Ovary (tissue), 9 donors: ENCODE results near the gene FLACC1. TPM values are rescaled to one million over a fixed set of nuclear protein-coding genes. Genes with fewer than 3 reads are reported as not detected.

Source experiments
- DNase-seq, 5 donors: peaks; one replicate each; pipeline ENCODE4 v3.0.0-alpha.2; 2019 to 2020
- H3K27ac ChIP-seq, 2 donors: fragments of 200-600 bp; one replicate each; pipeline versions ENCODE4 v1.5.1 to v1.8.0; 2019 to 2022
- H3K27me3 ChIP-seq: fragments of 200-600 bp; one replicate; pipeline ENCODE4 v1.8.0; 2022
- H3K36me3 ChIP-seq: fragments of 200-600 bp; sonication (generic); one replicate; pipeline ENCODE4 v1.5.1; 2019
- H3K4me1 ChIP-seq: one replicate; pipeline ENCODE4 v1.8.1; 2013; ENCODE audit warnings: mild to moderate bottlenecking, moderate library complexity; ENCODE audit not compliant: insufficient read depth
- H3K4me3 ChIP-seq: fragments of 200-600 bp; sonication (generic); one replicate; pipeline ENCODE4 v1.5.1; 2017
- H3K9me3 ChIP-seq, 2 donors: fragments of 200-600 bp in 1 of 2; sonication (generic) in 1 of 2; one replicate each; pipeline versions ENCODE4 v1.5.1 to v1.8.1; 2013 to 2019; ENCODE audit warnings: mild to moderate bottlenecking in 1 of 2, moderate library complexity in 1 of 2
- EP300 ChIP-seq: sonication (generic); formaldehyde crosslinking; IDR thresholded peaks from one replicate; pipeline ENCODE4 v1.6.1; 2017; ENCODE audit warnings: antibody characterized with exemption
- POLR2A ChIP-seq: fragments of 450-650 bp; IDR thresholded peaks from one replicate; pipeline ENCODE4 v1.6.1; 2017; ENCODE audit warnings: antibody characterized with exemption, mild to moderate bottlenecking, moderate library complexity
- whole genome bisulfite sequencing, 3 donors: extraction: QIAGEN DNeasy Blood & Tissue Kit in 1 of 3; methylation state at CpG; one replicate each; pipeline versions ENCODE4 v1.1.5 to v1.1.7; 2013 to 2017; 5-methylcytosine and 5-hydroxymethylcytosine counted together
- intact Hi-C, 4 donors: fragments of 100-400 bp; cut with DNase I; formaldehyde crosslinking; loops; one replicate each; pipeline versions ENCODE4 v1.11.0 to v1.15.1; 2022 to 2023
- polyA plus RNA-seq, 2 donors: library from polyadenylated mRNA; stranded (reverse); fragments of 200-250 nt in 1 of 2; fragments of 350-450 nt in 1 of 2; fragmentation: Illumina TruSeq in 1 of 2; extraction: RNeasy Lipid Tissue Mini Kit (QIAGEN cat#74804) in 1 of 2; gene quantifications; one replicate each; pipeline ENCODE4 v1.2.3, GENCODE V29; 2013 to 2014
- total RNA-seq, 7 donors: library from RNA; depleted of rRNA in 2 of 7; stranded (reverse); fragments of >200 nt in 2 of 7; fragmentation: NEBNext Ultra II Directional in 3 of 7; extraction: Animal tissue kit (Norgen Biotek cat#: 25700) in 3 of 7; gene quantifications; one replicate each; pipeline versions ENCODE4 v1.1.0 to v1.2.4, GENCODE V29; 2016 to 2023
- TF ChIP-seq, protein P1 (sequence below), 3 donors: fragments of 450-650 bp in 2 of 3; fragments of 200-600 bp in 1 of 3; IDR thresholded peaks; one replicate each; pipeline versions ENCODE4 v1.5.1 to v1.8.0; 2016 to 2022; ENCODE audit warnings: antibody characterized with exemption in 3 of 3, mild to moderate bottlenecking in 1 of 3
- donor health status: DM: no; HTN: no; CAD: no; lungs with moderate emphysema.
- donor health status: DM: no; HTN: no; CAD: no.
- donor health status: Bipolar disorder and iron deficiency.
- donor health status: DM: yes; HTN: yes; CAD: no.
- donor health status: DM: no; HTN: no; CAD: no.
- donor health status: DM: yes; HTN: yes; CAD: no.

FLACC1 gene
- total and polyA plus RNA-seq, 9 donors, result 0.30 to 4.4 (median 0.83) TPM; not detected in 1

- H3K36me3 ChIP-seq, result no peaks in the 10 kb centered on the region
- no peak for DNase-seq
- 86 to 94% (median 90%) methylated on average over 4 of the region's 4 CpGs for WGBS, 3 donors
- no peaks in the 10 kb centered on the region for H3K4me1 ChIP-seq
- TF ChIP-seq POLR2A (no peak), EP300 (no peak)
- TF ChIP-seq, protein P1, sequence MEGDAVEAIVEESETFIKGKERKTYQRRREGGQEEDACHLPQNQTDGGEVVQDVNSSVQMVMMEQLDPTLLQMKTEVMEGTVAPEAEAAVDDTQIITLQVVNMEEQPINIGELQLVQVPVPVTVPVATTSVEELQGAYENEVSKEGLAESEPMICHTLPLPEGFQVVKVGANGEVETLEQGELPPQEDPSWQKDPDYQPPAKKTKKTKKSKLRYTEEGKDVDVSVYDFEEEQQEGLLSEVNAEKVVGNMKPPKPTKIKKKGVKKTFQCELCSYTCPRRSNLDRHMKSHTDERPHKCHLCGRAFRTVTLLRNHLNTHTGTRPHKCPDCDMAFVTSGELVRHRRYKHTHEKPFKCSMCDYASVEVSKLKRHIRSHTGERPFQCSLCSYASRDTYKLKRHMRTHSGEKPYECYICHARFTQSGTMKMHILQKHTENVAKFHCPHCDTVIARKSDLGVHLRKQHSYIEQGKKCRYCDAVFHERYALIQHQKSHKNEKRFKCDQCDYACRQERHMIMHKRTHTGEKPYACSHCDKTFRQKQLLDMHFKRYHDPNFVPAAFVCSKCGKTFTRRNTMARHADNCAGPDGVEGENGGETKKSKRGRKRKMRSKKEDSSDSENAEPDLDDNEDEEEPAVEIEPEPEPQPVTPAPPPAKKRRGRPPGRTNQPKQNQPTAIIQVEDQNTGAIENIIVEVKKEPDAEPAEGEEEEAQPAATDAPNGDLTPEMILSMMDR (IDR thresholded peaks at IDR 0.05), result no peak
- no peak overlapping the region for H3K27ac ChIP-seq
- H3K27me3 ChIP-seq, result no peaks in the 10 kb centered on the region
- intact Hi-C loops, result no loop called here
- H3K9me3 ChIP-seq, result no peaks in the 10 kb centered on the region
- no peak overlapping the region for H3K4me3 ChIP-seq
These were observed 36.9 kb downstream of the FLACC1 start for GRCh38 chr2:201320257-201320656.

DNA sequence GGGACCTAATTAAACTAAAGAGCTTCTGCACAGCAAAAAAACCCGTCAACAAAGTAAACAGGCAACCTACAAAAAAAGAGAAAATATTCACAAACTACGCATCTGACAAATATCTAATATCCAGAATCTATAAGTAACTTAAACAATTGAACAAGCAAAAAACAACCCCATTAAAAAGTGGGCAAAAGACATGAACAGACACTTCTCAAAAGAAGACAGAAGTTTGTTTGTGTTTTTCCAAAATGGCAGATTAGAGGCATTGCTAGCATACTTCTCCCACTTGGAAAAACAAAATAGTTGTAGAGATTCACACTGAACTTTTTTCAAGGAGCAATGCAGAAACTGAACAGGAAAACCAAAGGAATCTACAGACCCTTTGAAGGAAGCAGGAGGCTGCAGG is 37.6 kb downstream of the FLACC1 start:
- no peak for DNase-seq
- Histone ChIP-seq H3K27ac (no peak overlapping the region), H3K4me3 (no peak overlapping the region), H3K9me3 (no peaks in the 10 kb centered on the region), H3K4me1 (no peaks in the 10 kb centered on the region), H3K36me3 (no peaks in the 10 kb centered on the region), H3K27me3 (no peaks in the 10 kb centered on the region)
- TF ChIP-seq, protein P1 (IDR thresholded peaks at IDR 0.05), result no peak
- no peak for TF ChIP-seq EP300
- no peak for TF ChIP-seq POLR2A
- WGBS, 3 donors, result 34 to 59% (median 40%) methylated on average over 2 of the region's 2 CpGs
- intact Hi-C loops, result no loop called here

DNA sequence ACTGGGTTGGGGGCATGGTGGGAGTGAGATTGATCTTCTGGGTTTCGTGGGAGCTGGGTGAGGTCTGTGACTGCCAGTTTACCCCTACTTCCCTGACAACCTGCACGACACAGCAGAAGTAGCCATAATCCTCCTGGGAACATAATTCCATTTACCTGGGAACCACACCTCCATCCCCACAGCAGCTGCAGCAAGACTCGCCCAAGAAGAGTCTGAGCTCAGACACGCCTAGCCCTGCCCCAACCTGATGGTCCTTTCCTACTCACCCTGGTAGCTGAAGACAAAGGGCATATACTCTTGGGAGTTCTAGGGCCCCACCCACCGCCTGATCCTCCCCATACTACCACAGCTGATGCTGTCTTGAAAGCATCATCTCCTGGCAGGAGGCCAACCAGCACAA is 43.8 kb downstream of the FLACC1 start:
- H3K9me3 ChIP-seq, result no peaks in the 10 kb centered on the region
- no peak overlapping the region for H3K27ac ChIP-seq
- H3K4me3 ChIP-seq, result no peak overlapping the region
- 74 to 90% (median 89%) methylated on average over 5 of the region's 5 CpGs for WGBS, 3 donors
- no peaks in the 10 kb centered on the region for H3K4me1 ChIP-seq
- TF ChIP-seq POLR2A (no peak), EP300 (no peak)
- TF ChIP-seq, protein P1 (IDR thresholded peaks at IDR 0.05), result no peak
- intact Hi-C loops, result no loop called here
- H3K27me3 ChIP-seq, result no peaks in the 10 kb centered on the region
- DNase-seq, result no peak
- H3K36me3 ChIP-seq, result no peaks in the 10 kb centered on the region

GRCh38 chr2:201308914-201309313 is 48.2 kb downstream of the FLACC1 start:
- no peak for DNase-seq

More at GRCh38 chr2:201308914-201309313, 48.2 kb downstream of the FLACC1 start:
- no peak overlapping the region for H3K4me3 ChIP-seq
- no peak for TF ChIP-seq POLR2A
- no peak for TF ChIP-seq EP300
- TF ChIP-seq, protein P1 (IDR thresholded peaks at IDR 0.05), result no peak
- no peaks in the 10 kb centered on the region for H3K4me1 ChIP-seq
- no peak overlapping the region for H3K27ac ChIP-seq
- intact Hi-C loops, result no loop called here
- H3K9me3 ChIP-seq, result no peaks in the 10 kb centered on the region
- WGBS, 3 donors, result 98 to 100% (median 99%) methylated on average over 3 of the region's 3 CpGs
- no peaks in the 10 kb centered on the region for H3K27me3 ChIP-seq
- H3K36me3 ChIP-seq, result no peaks in the 10 kb centered on the region
